A673 (cell line): ENCODE data around the gene GTF2F1. TPM values are rescaled to one million over a fixed set of nuclear protein-coding genes. Genes with fewer than 3 reads are reported as not detected.

Source experiments
- BruUV-seq: library from RNA; stranded (reverse); fragments of 400-500 nt; replicated peaks from 2 replicates; lab custom pipeline; 2021; lab: Mats Ljungman, UMichigan
- CTCF ChIA-PET: fragments of 300-600 bp; sonication (Branson Sonifier 250); formaldehyde crosslinking; loops from one replicate; lab custom pipeline; 2022; ENCODE audit warnings: antibody characterized with exemption; lab: Charles Lee
- POLR2A ChIA-PET: fragments of 300-600 bp; sonication (Branson Sonifier 250); formaldehyde crosslinking; loops from one replicate; lab custom pipeline; 2022; ENCODE audit warnings: antibody characterized with exemption; ENCODE audit not compliant: low non-redundant PET; lab: Charles Lee
- DNase-seq: peaks from one replicate; pipeline ENCODE4 v3.0.0-alpha.2; 2015; ENCODE audit warnings: low spot score
- H3K27ac ChIP-seq: fragments of 200-600 bp; sonication (generic); 2 replicates; pipeline ENCODE4 v1.5.1; 2016; ENCODE audit warnings: mixed run types, low read depth, mild to moderate bottlenecking, mixed read lengths, antibody characterized with exemption, low read length; ENCODE audit not compliant: poor library complexity, severe bottlenecking
- H3K27me3 ChIP-seq: fragments of 200-600 bp; sonication (generic); replicated peaks from 2 replicates; pipeline ENCODE4 v1.6.1; 2017; ENCODE audit warnings: mixed run types, low read depth, mild to moderate bottlenecking, mixed read lengths, antibody characterized with exemption, low read length; ENCODE audit not compliant: insufficient read depth, poor library complexity
- H3K36me3 ChIP-seq: fragments of 200-600 bp; sonication (generic); 2 replicates; pipeline ENCODE4 v1.6.1; 2016; ENCODE audit warnings: mixed run types, mild to moderate bottlenecking, mixed read lengths, antibody characterized with exemption, low read length; ENCODE audit not compliant: insufficient read depth, poor library complexity, severe bottlenecking
- H3K4me1 ChIP-seq: fragments of 200-600 bp; sonication (generic); 2 replicates; pipeline ENCODE4 v1.6.1; 2017; ENCODE audit warnings: mixed run types, mild to moderate bottlenecking, mixed read lengths, antibody characterized with exemption, low read length; ENCODE audit not compliant: insufficient read depth, poor library complexity, severe bottlenecking
- H3K4me3 ChIP-seq: fragments of 200-600 bp; sonication (generic); 2 replicates; pipeline ENCODE4 v1.5.1; 2016; ENCODE audit warnings: low read depth, mixed run types, mild to moderate bottlenecking, mixed read lengths, low read length; ENCODE audit not compliant: poor library complexity, severe bottlenecking
- H3K9me3 ChIP-seq: fragments of 200-600 bp; sonication (generic); 2 replicates; pipeline ENCODE4 v1.6.1; 2016; ENCODE audit warnings: mixed run types, low read depth, mild to moderate bottlenecking, mixed read lengths, antibody characterized with exemption, low read length; ENCODE audit not compliant: poor library complexity, severe bottlenecking
- CTCF ChIP-seq: fragments of 300-800, 200-600 bp; sonication (generic); conservative IDR thresholded peaks from 2 replicates; pipeline ENCODE4 v1.5.1; 2017; ENCODE audit warnings: low read depth, mild to moderate bottlenecking, antibody characterized with exemption, low read length, moderate library complexity, mixed read lengths
- EZH2 ChIP-seq: fragments of 200-600 bp; sonication (generic); IDR thresholded peaks from 2 replicates; pipeline ENCODE4 v1.6.1; 2017; ENCODE audit warnings: borderline replicate concordance, low read depth, mild to moderate bottlenecking, mixed read lengths, antibody characterized with exemption, low read length; ENCODE audit not compliant: poor library complexity, severe bottlenecking
- intact Hi-C: fragments of 100-400 bp; cut with micrococcal nuclease; formaldehyde crosslinking; loops from one replicate; pipeline ENCODE4 v1.10.0; 2022; ENCODE audit not compliant: unreplicated experiment
- microRNA-seq: library from miRNA; unstranded; fragments of <30 nt; microRNA quantifications from one replicate; pipeline ENCODE4 v1.2.0, GENCODE V29; 2021
- total RNA-seq: library from RNA; stranded (reverse); gene quantifications from 2 replicates; pipeline ENCODE4 v1.2.3, GENCODE V29; 2021

The GTF2F1 gene
- total RNA-seq, 1 experiment from 2014 or later: 106 TPM

GRCh38 chr19:6333439-6333838 lies 59.5 kb downstream of the GTF2F1 start, which contains the start of gene ACER1:
Gene ACER1 (minus strand): TSS chr19:6333612. CDS start chr19:6333551, 61 bp downstream.
- Histone ChIP-seq H3K27me3 (no peaks in the 10 kb centered on the region), H3K36me3 (no peaks in the 10 kb centered on the region), H3K4me3 (no peak within 1 kb of the TSS), H3K27ac (no peak within 1 kb of the TSS), H3K9me3 (no peaks in the 10 kb centered on the region), H3K4me1 (no peaks in the 10 kb centered on the region)
- POLR2A ChIA-PET: no interaction called here
- intact Hi-C loops: no loop called here
- TF ChIP-seq CTCF (no peak), EZH2 (no peak)
- DNase-seq: no peak
- no TSS peak for BruUV-seq
- CTCF ChIA-PET: no interaction called here

Small RNA genes within 50 kb of the gene (microRNA-seq; reads per million reads assigned to microRNA genes)
- gene MIR3940 (49.1 reads per million, percentile 56 among the genes with 10 or more reads in this experiment), gene MIR6790 (not detected), gene MIR6885 (5.1 reads per million, percentile 17 among the genes with 10 or more reads in this experiment)

Other genes starting within 250 kb of the GTF2F1 start
- gene MLLT1, start 113.2 kb downstream of the GTF2F1 start, total RNA-seq: 80.1 and 88.6 TPM in 2 replicates
- gene ACER1, start 59.6 kb downstream of the GTF2F1 start, total RNA-seq: not detected in 2 replicates
- gene CLPP, start 31.6 kb downstream of the GTF2F1 start, total RNA-seq: 127 and 133 TPM in 2 replicates
- 30.6 and 37.1 TPM in 2 replicates for gene ALKBH7, start 20.4 kb downstream of the GTF2F1 start, total RNA-seq
- gene PSPN, start 17.2 kb downstream of the GTF2F1 start, total RNA-seq: 3.4 and 3.6 TPM in 2 replicates
- gene KHSRP, start 31.6 kb upstream of the GTF2F1 start, total RNA-seq: 649 and 671 TPM in 2 replicates
- 0.39 and 0.44 TPM in 2 replicates for gene SLC25A41, start 40.6 kb upstream of the GTF2F1 start, total RNA-seq
- gene SLC25A23, start 66.6 kb upstream of the GTF2F1 start, total RNA-seq: 39.9 and 56.0 TPM in 2 replicates
- not detected in 2 replicates for gene CRB3, start 71.1 kb upstream of the GTF2F1 start, total RNA-seq
- gene DENND1C, start 88.6 kb upstream of the GTF2F1 start, total RNA-seq: 0.11 and 0.24 TPM in 2 replicates
- gene TUBB4A, start 109.1 kb upstream of the GTF2F1 start, total RNA-seq: 27.0 and 45.2 TPM in 2 replicates
- 10.0 and 11.1 TPM in 2 replicates for gene TNFSF9, start 137.9 kb upstream of the GTF2F1 start, total RNA-seq
- gene CD70, start 198.0 kb upstream of the GTF2F1 start, total RNA-seq: 2.0 and 3.8 TPM in 2 replicates